ENCODE data around the gene FNDC3A.

Gene FNDC3A

GRCh38 chr13:48975856-48976575, at the start of gene FNDC3A:
TSS of gene FNDC3A (plus strand) at chr13:48975912. CDS start at chr13:49006191, 30,279 bp downstream.
- Histone ChIP-seq H3K9me3 (ENCODE audit: insufficient read depth, low read length) (peaks cover 18% of the 10 kb centered on the region), H3K27me3 (ENCODE audit: insufficient read depth, insufficient read length) (no peaks in the 10 kb centered on the region), H3K9ac (ENCODE audit: insufficient read length, low read depth) (peak within 1 kb of the TSS; percentile 70), H3K4me1 (ENCODE audit: insufficient read depth, insufficient read length) (no peaks in the 10 kb centered on the region), H3K4me3 (ENCODE audit: insufficient read length, low read depth) (peak within 1 kb of the TSS; percentile 46), H3K36me3 (ENCODE audit: insufficient read depth, insufficient read length, low read length) (no peaks in the 10 kb centered on the region)
- DNase-seq (ENCODE audit: low read depth, low spot score), result no peak
- TF ChIP-seq SUZ12 (IDR thresholded peaks at IDR 0.05; ENCODE audit: extremely low read depth, insufficient read depth, insufficient read length) (no peak), YY1 (IDR thresholded peaks at IDR 0.05; ENCODE audit: insufficient read depth, insufficient read length) (no peak), ZNF274 (IDR thresholded peaks at IDR 0.05; ENCODE audit: low read depth, low read length) (no peak)

- Histone ChIP-seq H3K4me3 (ENCODE audit: insufficient read length, low read depth) (no peak overlapping the region), H3K9me3 (ENCODE audit: insufficient read depth, low read length) (no peaks in the 10 kb centered on the region), H3K36me3 (ENCODE audit: insufficient read depth, insufficient read length, low read length) (no peaks in the 10 kb centered on the region), H3K9ac (ENCODE audit: insufficient read length, low read depth) (no peak overlapping the region), H3K27me3 (ENCODE audit: insufficient read depth, insufficient read length) (no peaks in the 10 kb centered on the region), H3K4me1 (ENCODE audit: insufficient read depth, insufficient read length) (no peaks in the 10 kb centered on the region)
- DNase-seq (ENCODE audit: low read depth, low spot score), result no peak
- TF ChIP-seq YY1 (IDR thresholded peaks at IDR 0.05; ENCODE audit: insufficient read depth, insufficient read length), result no peak
- TF ChIP-seq ZNF274 (IDR thresholded peaks at IDR 0.05; ENCODE audit: low read depth, low read length), result no peak
- TF ChIP-seq SUZ12 (IDR thresholded peaks at IDR 0.05; ENCODE audit: extremely low read depth, insufficient read depth, insufficient read length), result no peak
Observed at GRCh38 chr13:48928757-48929430, 46.8 kb upstream of the FNDC3A start.

GRCh38 chr13:48930918-48931317, 44.8 kb upstream of the FNDC3A start:
- H3K4me1 ChIP-seq (ENCODE audit: insufficient read depth, insufficient read length), result no peaks in the 10 kb centered on the region
- H3K36me3 ChIP-seq (ENCODE audit: insufficient read depth, insufficient read length, low read length), result no peaks in the 10 kb centered on the region
- H3K9ac ChIP-seq (ENCODE audit: insufficient read length, low read depth), result no peak overlapping the region
- no peak for DNase-seq (ENCODE audit: low read depth, low spot score)
- no peaks in the 10 kb centered on the region for H3K9me3 ChIP-seq (ENCODE audit: insufficient read depth, low read length)
- H3K27me3 ChIP-seq (ENCODE audit: insufficient read depth, insufficient read length), result no peaks in the 10 kb centered on the region
- no peak overlapping the region for H3K4me3 ChIP-seq (ENCODE audit: insufficient read length, low read depth)
- TF ChIP-seq ZNF274 (IDR thresholded peaks at IDR 0.05; ENCODE audit: low read depth, low read length), result no peak
- no peak for TF ChIP-seq YY1 (IDR thresholded peaks at IDR 0.05; ENCODE audit: insufficient read depth, insufficient read length)
- no peak for TF ChIP-seq SUZ12 (IDR thresholded peaks at IDR 0.05; ENCODE audit: extremely low read depth, insufficient read depth, insufficient read length)

GRCh38 chr13:48938308-48938943, 37.3 kb upstream of the FNDC3A start:
- no peak overlapping the region for H3K9ac ChIP-seq (ENCODE audit: insufficient read length, low read depth)
- H3K4me3 ChIP-seq (ENCODE audit: insufficient read length, low read depth), result no peak overlapping the region
- H3K36me3 ChIP-seq (ENCODE audit: insufficient read depth, insufficient read length, low read length), result no peaks in the 10 kb centered on the region
- TF ChIP-seq ZNF274 (IDR thresholded peaks at IDR 0.05; ENCODE audit: low read depth, low read length) (no peak), SUZ12 (IDR thresholded peaks at IDR 0.05; ENCODE audit: extremely low read depth, insufficient read depth, insufficient read length) (no peak), YY1 (IDR thresholded peaks at IDR 0.05; ENCODE audit: insufficient read depth, insufficient read length) (no peak)
- no peaks in the 10 kb centered on the region for H3K9me3 ChIP-seq (ENCODE audit: insufficient read depth, low read length)
- no peak for DNase-seq (ENCODE audit: low read depth, low spot score)
- H3K4me1 ChIP-seq (ENCODE audit: insufficient read depth, insufficient read length), result no peaks in the 10 kb centered on the region
- no peaks in the 10 kb centered on the region for H3K27me3 ChIP-seq (ENCODE audit: insufficient read depth, insufficient read length)

- H3K4me3 ChIP-seq (ENCODE audit: insufficient read length, low read depth), result no peak overlapping the region
- no peak for TF ChIP-seq SUZ12 (IDR thresholded peaks at IDR 0.05; ENCODE audit: extremely low read depth, insufficient read depth, insufficient read length)
- TF ChIP-seq YY1 (IDR thresholded peaks at IDR 0.05; ENCODE audit: insufficient read depth, insufficient read length), result no peak
- no peak for TF ChIP-seq ZNF274 (IDR thresholded peaks at IDR 0.05; ENCODE audit: low read depth, low read length)
- DNase-seq (ENCODE audit: low read depth, low spot score), result no peak
Observed at GRCh38 chr13:48939728-48940127, 36.0 kb upstream of the FNDC3A start.

GRCh38 chr13:48942131-48942530, 33.6 kb upstream of the FNDC3A start:
- Histone ChIP-seq H3K36me3 (ENCODE audit: insufficient read depth, insufficient read length, low read length) (no peaks in the 10 kb centered on the region), H3K9ac (ENCODE audit: insufficient read length, low read depth) (no peak overlapping the region), H3K4me1 (ENCODE audit: insufficient read depth, insufficient read length) (no peaks in the 10 kb centered on the region), H3K4me3 (ENCODE audit: insufficient read length, low read depth) (no peak overlapping the region), H3K9me3 (ENCODE audit: insufficient read depth, low read length) (no peaks in the 10 kb centered on the region), H3K27me3 (ENCODE audit: insufficient read depth, insufficient read length) (no peaks in the 10 kb centered on the region)
- TF ChIP-seq ZNF274 (IDR thresholded peaks at IDR 0.05; ENCODE audit: low read depth, low read length) (no peak), YY1 (IDR thresholded peaks at IDR 0.05; ENCODE audit: insufficient read depth, insufficient read length) (no peak), SUZ12 (IDR thresholded peaks at IDR 0.05; ENCODE audit: extremely low read depth, insufficient read depth, insufficient read length) (no peak)
- DNase-seq (ENCODE audit: low read depth, low spot score), result no peak

More at GRCh38 chr13:48939728-48940127, 36.0 kb upstream of the FNDC3A start:
- Histone ChIP-seq H3K9ac (ENCODE audit: insufficient read length, low read depth) (no peak overlapping the region), H3K27me3 (ENCODE audit: insufficient read depth, insufficient read length) (no peaks in the 10 kb centered on the region), H3K4me1 (ENCODE audit: insufficient read depth, insufficient read length) (no peaks in the 10 kb centered on the region), H3K9me3 (ENCODE audit: insufficient read depth, low read length) (no peaks in the 10 kb centered on the region), H3K36me3 (ENCODE audit: insufficient read depth, insufficient read length, low read length) (no peaks in the 10 kb centered on the region)

GRCh38 chr13:48944221-48944620, 31.5 kb upstream of the FNDC3A start:
- Histone ChIP-seq H3K9me3 (ENCODE audit: insufficient read depth, low read length) (no peaks in the 10 kb centered on the region), H3K9ac (ENCODE audit: insufficient read length, low read depth) (no peak overlapping the region), H3K36me3 (ENCODE audit: insufficient read depth, insufficient read length, low read length) (no peaks in the 10 kb centered on the region), H3K27me3 (ENCODE audit: insufficient read depth, insufficient read length) (no peaks in the 10 kb centered on the region), H3K4me1 (ENCODE audit: insufficient read depth, insufficient read length) (no peaks in the 10 kb centered on the region), H3K4me3 (ENCODE audit: insufficient read length, low read depth) (no peak overlapping the region)
- no peak for TF ChIP-seq YY1 (IDR thresholded peaks at IDR 0.05; ENCODE audit: insufficient read depth, insufficient read length)
- TF ChIP-seq SUZ12 (IDR thresholded peaks at IDR 0.05; ENCODE audit: extremely low read depth, insufficient read depth, insufficient read length), result no peak
- no peak for TF ChIP-seq ZNF274 (IDR thresholded peaks at IDR 0.05; ENCODE audit: low read depth, low read length)
- no peak for DNase-seq (ENCODE audit: low read depth, low spot score)

Data from NT2/D1 (cell line).